NCI-H526 treated with DMSO at 0.1 percent for 48 hours (cell line): ENCODE results near the gene PTMS.
A peak's percentile ranks its signal among the peaks of the same experiment; 100 is the strongest.

Source experiments
- DNase-seq: peaks from one replicate; lab custom pipeline; 2025; lab: John Stamatoyannopoulos, UW

The PTMS gene

GRCh38 chr12:6752167-6752920, 13.8 kb upstream of the PTMS start:
- no peak for DNase-seq

- peak; percentile 91 for DNase-seq
Observed at GRCh38 chr12:6752921-6753771, 13.0 kb upstream of the PTMS start, which contains the start of gene MLF2. TSS of gene MLF2 (minus strand) at chr12:6753141. CDS start at chr12:6752334, 807 bp downstream.

GRCh38 chr12:6753772-6754356, 12.3 kb upstream of the PTMS start:
- DNase-seq, result no peak

GRCh38 chr12:6754411-6754810, 11.8 kb upstream of the PTMS start:
- no peak for DNase-seq

- DNase-seq, result no peak
Observed at GRCh38 chr12:6757028-6757690, 9.0 kb upstream of the PTMS start.

GRCh38 chr12:6758506-6759095, 7.6 kb upstream of the PTMS start:
- no peak for DNase-seq

GRCh38 chr12:6759741-6760140, 6.4 kb upstream of the PTMS start:
- DNase-seq, result no peak

- DNase-seq, result no peak
Observed at GRCh38 chr12:6763380-6763779, 2.8 kb upstream of the PTMS start.

GRCh38 chr12:6764011-6764828, 1.9 kb upstream of the PTMS start:
- DNase-seq, result peak; percentile 99

GRCh38 chr12:6765048-6765633, 1.0 kb upstream of the PTMS start:
- DNase-seq, result peak; percentile 13

- DNase-seq, result peak; percentile 23
Observed at GRCh38 chr12:6766651-6767349, 637 bp downstream of the PTMS start.

GRCh38 chr12:6767353-6768319, 1.5 kb downstream of the PTMS start:
- DNase-seq, result peak; percentile 37

- DNase-seq, result no peak
Observed at GRCh38 chr12:6768437-6768914, 2.3 kb downstream of the PTMS start.

GRCh38 chr12:6768990-6769389, 2.8 kb downstream of the PTMS start:
- DNase-seq, result peak; percentile 2

GRCh38 chr12:6769666-6770065, 3.5 kb downstream of the PTMS start:
- DNase-seq, result no peak

- no peak for DNase-seq
Observed at GRCh38 chr12:6770094-6770493, 3.9 kb downstream of the PTMS start.

- no peak for DNase-seq
Observed at GRCh38 chr12:6770600-6770999, 4.4 kb downstream of the PTMS start.

GRCh38 chr12:6771091-6771495, 4.9 kb downstream of the PTMS start:
- no peak for DNase-seq
